AG09309 (cell line): ENCODE measurements around the gene ZC3H12C.

Experiments
- DNase-seq: peaks from one replicate; pipeline ENCODE4 v3.0.0-alpha.2; 2010; ENCODE audit warnings: low read depth
- H3K4me3 ChIP-seq: 2 replicates; pipeline ENCODE4 v1.5.1; 2011; ENCODE audit warnings: mild to moderate bottlenecking, low read depth, low read length, moderate library complexity; ENCODE audit not compliant: control insufficient read depth
- TF ChIP-seq, protein P1 (sequence below): IDR thresholded peaks from 2 replicates; pipeline ENCODE4 v1.5.1; 2011; ENCODE audit warnings: mild to moderate bottlenecking, low read depth, low read length, inconsistent platforms; ENCODE audit not compliant: insufficient read depth, control insufficient read depth; ENCODE audit errors: missing control alignments

Gene ZC3H12C

DNA sequence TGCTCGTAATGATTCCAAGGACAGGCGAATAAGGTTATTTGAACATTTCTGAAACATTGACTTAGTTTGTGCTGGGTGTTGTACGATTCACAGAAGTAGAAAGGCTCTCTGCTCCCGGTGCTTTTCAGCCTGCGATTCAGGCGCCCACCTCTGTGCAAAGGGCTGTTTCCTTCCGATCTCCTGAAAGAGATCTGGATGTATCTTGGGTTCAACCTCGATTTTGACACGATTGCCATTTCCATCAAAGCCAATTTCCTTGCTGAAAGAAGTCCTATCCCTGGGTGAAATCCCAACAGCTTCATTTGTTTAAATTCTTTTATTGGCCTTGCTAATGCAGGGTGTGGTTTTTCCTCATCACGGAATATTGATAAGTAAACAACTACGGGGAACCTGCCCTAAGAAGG is 1.1 kb upstream of the ZC3H12C start:
- H3K4me3 ChIP-seq: peak overlapping the region; percentile 50
- DNase-seq: no peak
- TF ChIP-seq, protein P1, sequence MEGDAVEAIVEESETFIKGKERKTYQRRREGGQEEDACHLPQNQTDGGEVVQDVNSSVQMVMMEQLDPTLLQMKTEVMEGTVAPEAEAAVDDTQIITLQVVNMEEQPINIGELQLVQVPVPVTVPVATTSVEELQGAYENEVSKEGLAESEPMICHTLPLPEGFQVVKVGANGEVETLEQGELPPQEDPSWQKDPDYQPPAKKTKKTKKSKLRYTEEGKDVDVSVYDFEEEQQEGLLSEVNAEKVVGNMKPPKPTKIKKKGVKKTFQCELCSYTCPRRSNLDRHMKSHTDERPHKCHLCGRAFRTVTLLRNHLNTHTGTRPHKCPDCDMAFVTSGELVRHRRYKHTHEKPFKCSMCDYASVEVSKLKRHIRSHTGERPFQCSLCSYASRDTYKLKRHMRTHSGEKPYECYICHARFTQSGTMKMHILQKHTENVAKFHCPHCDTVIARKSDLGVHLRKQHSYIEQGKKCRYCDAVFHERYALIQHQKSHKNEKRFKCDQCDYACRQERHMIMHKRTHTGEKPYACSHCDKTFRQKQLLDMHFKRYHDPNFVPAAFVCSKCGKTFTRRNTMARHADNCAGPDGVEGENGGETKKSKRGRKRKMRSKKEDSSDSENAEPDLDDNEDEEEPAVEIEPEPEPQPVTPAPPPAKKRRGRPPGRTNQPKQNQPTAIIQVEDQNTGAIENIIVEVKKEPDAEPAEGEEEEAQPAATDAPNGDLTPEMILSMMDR: no peak

DNA sequence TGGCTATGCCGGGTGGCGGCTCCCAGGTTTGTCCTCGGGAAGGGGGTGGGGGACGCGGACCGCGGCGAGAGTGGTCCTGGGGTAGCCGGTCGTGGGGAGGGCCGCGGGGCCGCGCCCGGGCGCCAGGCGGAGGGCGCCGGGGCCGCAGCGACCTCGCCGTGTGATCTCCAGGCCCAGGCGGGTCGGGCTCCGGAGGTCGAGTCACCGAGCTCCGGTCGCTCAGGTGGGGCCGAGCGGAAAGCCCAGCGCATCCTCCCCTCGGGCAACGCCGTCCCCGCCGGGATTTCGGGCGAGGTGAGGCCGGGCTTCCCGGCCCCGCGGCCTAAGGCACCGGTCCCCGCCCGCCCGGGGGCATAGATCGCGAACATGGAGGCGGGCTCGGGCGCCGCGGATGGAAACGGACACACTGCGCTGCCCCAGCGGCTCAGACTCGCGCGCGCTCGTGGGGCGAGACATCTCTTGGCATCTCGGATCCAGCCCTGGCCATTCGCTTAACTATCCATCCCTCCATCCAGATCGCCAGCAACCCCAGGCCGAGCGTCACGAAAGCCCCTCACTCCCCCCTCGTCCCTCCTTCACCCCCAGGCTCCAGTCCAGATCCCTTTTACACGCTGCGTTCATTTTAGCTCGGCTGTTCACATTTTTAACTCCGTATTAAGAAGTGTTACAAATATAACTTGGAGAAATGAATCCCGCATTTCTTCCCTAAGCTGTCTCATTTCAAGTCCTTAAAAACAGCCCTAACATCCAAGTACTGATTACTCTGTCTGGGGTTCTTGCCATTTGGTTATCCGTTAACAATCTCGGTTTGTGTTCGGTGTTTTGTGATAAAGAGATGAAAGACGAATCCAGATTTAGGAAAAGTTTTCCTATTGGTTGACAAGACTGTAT is 460 bp downstream of the ZC3H12C start:
- TF ChIP-seq, protein P1: no peak
- peak overlapping the region; percentile 50 for H3K4me3 ChIP-seq
- no peak for DNase-seq

DNA sequence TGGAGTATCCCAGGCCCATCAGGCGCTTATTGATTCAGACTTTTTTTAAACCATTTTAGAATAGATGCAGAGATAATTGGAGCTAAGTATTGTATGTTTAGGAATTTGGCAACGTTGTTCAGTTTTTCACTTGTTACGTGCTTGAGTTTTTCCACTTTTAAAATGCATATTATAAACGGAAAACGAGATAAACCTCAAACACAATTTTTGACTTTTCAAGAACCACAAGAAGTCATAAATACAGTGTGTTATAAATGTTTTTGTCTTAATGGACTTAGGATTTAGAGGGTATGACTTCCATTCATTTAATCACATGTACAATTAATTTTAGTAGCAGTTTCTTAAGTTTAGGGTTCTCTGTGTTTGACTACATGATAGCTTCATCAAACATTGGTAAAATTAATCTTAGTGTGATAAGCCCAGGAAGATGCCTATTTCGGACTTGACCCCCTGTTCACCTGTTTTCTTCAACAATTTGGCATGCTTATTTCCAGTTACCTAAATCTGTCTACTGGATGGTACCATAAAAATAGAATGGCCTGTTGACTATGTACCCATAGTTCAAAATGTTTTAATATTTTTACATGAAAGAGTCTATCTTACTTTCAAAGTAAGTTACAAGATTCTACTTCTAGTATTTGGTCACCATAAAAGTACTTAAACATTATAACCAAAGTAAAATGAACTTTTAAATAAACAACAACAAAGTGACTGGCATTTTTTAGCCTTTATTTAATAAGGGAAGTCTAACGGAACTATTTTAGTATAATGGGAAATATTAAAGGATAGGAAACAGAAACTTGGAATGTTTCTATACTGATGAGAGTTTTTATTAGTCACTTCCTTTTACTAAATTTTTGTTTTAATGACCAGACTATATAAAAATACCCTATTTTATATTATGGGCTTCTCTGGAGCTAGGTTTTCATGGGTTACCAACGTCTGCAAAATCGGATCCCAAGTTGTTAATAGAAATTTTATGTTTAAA is 1.4 kb downstream of the ZC3H12C start:
- no peak for DNase-seq
- TF ChIP-seq, protein P1: no peak
- H3K4me3 ChIP-seq: peak overlapping the region; percentile 50

DNA sequence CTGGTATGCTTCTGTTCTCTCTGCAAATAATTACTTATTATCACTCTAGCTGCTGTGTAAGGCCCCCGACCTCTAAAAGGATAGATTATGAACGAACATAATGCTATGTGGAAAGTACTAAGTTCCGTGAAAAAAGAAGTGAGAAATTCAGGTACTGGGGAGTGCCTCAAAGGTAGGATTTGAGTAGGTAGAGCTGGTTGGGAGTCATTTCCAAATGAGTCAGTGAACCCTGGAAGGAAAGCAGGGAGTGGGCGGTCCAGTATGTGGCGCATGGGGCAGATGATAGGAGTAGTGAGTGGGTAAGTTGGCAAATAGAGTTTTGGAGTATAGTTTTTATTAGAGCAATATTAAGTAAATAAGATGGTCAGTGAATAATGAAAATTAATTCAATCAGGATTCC is 2.4 kb downstream of the ZC3H12C start:
- TF ChIP-seq, protein P1: no peak
- no peak overlapping the region for H3K4me3 ChIP-seq
- DNase-seq: no peak

- TF ChIP-seq, protein P1: no peak
- no peak overlapping the region for H3K4me3 ChIP-seq
- no peak for DNase-seq
Observed at GRCh38 chr11:110096496-110096895, 3.3 kb downstream of the ZC3H12C start.

DNA sequence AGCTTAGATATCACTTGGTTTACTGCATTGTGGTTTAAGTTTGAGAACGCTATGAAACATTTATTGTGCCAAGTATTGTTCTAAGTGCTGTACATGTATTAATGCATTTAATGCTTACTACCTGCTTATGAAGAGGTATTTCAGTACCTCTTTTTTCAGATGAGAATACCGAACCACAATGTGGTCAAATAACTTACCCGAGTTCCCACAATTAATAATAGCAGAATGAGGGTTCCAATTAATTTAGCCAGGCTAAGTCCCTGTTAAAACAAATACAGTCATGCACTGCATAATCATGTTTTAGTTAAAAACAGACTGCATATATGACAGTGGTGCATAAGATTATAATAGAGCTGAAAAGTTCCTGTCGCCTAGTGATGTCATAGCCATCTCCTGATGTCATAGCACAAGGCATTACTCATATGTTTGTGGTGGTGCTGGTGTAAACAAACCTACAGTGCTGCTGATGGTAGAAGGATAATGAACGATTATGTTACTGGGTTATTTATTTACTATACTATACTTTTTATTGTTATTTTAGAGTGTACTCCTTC is 4.3 kb downstream of the ZC3H12C start:
- TF ChIP-seq, protein P1: no peak

More for the DNA sequence above, 4.3 kb downstream of the ZC3H12C start:
- H3K4me3 ChIP-seq: no peak overlapping the region
- no peak for DNase-seq
